ENCODE data around the gene MAGI1.

GRCh38 chr3:65730449-65730848 is 308.3 kb downstream of the MAGI1 start:
- TF ChIP-seq GATA2 (IDR thresholded peaks at IDR 0.05; ENCODE audit: low read depth, low read length) (no peak), GATA3 (IDR thresholded peaks at IDR 0.05; ENCODE audit: low read depth, low read length) (no peak)

Data from SH-SY5Y (cell line).